ENCODE results near the gene NRG3.

Gene NRG3

DNA sequence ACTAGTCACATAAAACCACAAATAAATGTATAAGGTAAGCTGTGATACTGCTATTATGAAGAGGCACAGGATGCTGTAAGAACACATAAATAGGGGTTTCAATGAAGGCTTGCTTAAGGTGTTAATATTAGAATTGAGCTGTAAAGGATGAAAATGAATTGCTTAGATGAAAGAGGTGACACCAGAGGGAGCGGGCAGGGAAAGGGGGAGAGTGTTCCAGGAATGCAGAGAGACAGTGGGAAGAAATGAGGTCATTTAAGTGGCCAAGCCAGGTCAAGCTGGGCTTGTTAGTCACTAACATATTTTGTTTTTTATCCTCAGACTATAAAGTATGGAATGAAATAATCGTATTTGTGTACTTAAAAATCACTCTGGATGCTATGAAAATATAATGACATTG is 193.5 kb downstream of the NRG3 start:
- no peak for TF ChIP-seq CTCF (IDR thresholded peaks at IDR 0.05; ENCODE audit: control extremely low read depth, extremely low read depth, low read depth, missing control alignments)
- ChIA-PET POLR2A (no interaction called here), CTCF (interaction anchor here (1.0 to 1.6 kb wide), 3 partner anchors 10 to 284 kb away, joined by 3 to 4 read pairs (median 4); no protein-coding TSS in a partner anchor)
- DNase-seq (ENCODE audit: extremely low spot score): no peak

DNA sequence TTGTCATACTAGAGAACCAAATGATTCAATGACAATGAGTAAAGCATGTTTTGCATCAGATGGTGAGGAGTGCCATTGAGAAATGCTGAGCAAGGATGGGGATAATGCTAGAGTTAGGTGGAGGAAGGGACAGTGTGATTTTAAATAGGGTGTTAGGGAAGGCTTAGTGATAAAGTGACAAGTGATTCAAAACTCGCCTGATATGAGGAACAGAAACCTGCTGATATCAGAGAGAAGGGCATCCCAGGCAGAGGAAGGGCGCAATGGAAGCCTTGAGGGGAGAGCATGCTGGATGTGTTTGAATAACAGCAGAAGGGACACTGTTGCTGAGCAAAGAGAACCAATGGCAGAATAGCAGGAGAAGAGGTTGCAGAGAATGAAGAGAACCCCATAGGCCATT is 196.2 kb downstream of the NRG3 start:
- ChIA-PET POLR2A (no interaction called here), CTCF (no interaction called here)
- no peak for TF ChIP-seq CTCF (IDR thresholded peaks at IDR 0.05; ENCODE audit: control extremely low read depth, extremely low read depth, low read depth, missing control alignments)
- no peak for DNase-seq (ENCODE audit: extremely low spot score)

DNA sequence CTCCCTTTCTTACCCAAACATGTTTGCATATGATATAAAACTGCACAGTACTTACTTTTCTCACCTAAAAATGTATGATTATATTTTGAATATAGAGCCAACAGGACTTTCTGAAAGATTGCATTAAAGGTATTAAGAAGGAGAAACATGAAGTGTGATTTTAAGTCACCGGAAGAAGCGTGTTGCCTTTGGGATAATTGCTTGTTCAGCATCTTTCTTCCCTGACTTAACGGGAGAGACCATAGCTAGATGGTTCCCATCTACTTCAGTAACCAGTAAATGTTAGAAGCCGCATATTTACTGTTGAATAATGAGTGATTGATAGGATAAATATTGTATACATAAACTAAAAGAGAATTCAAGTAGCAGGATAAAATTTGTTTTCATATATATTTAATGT is 197.1 kb downstream of the NRG3 start:
- CTCF ChIA-PET: no interaction called here
- no peak for TF ChIP-seq CTCF (IDR thresholded peaks at IDR 0.05; ENCODE audit: control extremely low read depth, extremely low read depth, low read depth, missing control alignments)
- POLR2A ChIA-PET: no interaction called here
- no peak for DNase-seq (ENCODE audit: extremely low spot score)

DNA sequence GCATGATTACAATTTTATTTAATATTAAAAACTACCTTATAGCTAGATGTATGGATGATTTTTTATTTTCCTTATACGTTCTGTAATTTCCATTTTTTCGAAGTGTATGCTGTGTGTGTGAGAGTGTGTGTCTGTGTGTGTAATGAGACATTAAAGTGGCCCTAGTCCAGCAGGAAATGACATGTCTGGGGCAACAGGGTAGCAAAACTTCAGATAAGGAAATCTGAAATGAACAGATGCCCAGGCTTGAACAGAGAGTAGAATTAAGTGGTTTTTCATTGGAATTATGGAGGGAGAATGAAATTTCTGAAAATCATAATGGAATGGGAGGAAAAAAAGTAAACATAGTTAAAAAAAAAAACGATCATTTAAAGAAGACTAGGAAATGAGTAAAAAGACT is 200.6 kb downstream of the NRG3 start:
- no peak for DNase-seq (ENCODE audit: extremely low spot score)
- POLR2A ChIA-PET: no interaction called here
- CTCF ChIA-PET: interaction anchor here (1.2 kb wide), 1 partner anchor 12 kb away, joined by 3 read pairs; no protein-coding TSS in a partner anchor
- no peak for TF ChIP-seq CTCF (IDR thresholded peaks at IDR 0.05; ENCODE audit: control extremely low read depth, extremely low read depth, low read depth, missing control alignments)

DNA sequence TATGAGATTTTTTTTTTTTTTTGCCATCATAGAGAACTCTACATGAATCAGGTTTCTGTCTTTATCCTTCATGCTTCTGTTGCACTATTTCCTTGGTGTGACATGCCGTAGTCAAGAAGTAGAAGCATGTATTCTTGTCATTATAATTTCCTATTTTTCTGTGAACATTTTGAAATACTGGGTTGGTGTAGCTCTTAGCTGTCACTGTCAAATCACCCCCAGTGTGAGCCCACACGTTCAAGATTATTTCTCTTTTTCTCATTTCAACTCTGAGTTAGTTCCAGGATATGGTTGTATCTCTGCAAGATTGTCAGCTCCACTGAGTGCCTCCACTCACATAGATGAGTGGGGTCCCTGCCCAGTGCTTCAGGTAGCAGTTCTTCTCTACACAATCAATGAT is 209.5 kb downstream of the NRG3 start:
- CTCF ChIA-PET: no interaction called here
- no peak for DNase-seq (ENCODE audit: extremely low spot score)
- POLR2A ChIA-PET: no interaction called here
- no peak for TF ChIP-seq CTCF (IDR thresholded peaks at IDR 0.05; ENCODE audit: control extremely low read depth, extremely low read depth, low read depth, missing control alignments)

GRCh38 chr10:82084904-82085303 is 209.9 kb downstream of the NRG3 start:
- TF ChIP-seq CTCF (IDR thresholded peaks at IDR 0.05; ENCODE audit: control extremely low read depth, extremely low read depth, low read depth, missing control alignments): no peak
- ChIA-PET POLR2A (no interaction called here), CTCF (no interaction called here)
- DNase-seq (ENCODE audit: extremely low spot score): no peak

DNA sequence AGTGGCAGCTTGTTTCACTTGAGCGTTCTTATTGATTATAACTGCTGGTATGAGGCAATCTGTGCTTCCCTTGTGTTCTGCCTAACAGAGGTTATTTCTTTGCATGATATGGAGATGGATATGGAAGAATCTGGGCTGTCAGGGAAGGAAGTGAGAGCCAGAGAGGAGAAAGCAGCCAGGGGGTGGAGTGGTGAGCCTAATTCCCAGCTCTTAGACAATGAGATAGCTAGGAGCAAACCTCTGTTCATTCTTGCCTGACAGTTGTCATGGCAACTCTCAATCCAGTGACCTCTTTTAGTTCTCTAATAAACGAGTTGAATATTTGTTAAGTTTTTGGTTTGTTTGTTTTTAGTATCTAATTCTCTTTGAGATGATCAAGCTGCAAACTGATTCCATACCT is 214.3 kb downstream of the NRG3 start:
- POLR2A ChIA-PET: no interaction called here
- TF ChIP-seq CTCF (IDR thresholded peaks at IDR 0.05; ENCODE audit: control extremely low read depth, extremely low read depth, low read depth, missing control alignments): no peak
- CTCF ChIA-PET: interaction anchor here (0.9 kb wide), 1 partner anchor 9 kb away, joined by 3 read pairs; no protein-coding TSS in a partner anchor
- no peak for DNase-seq (ENCODE audit: extremely low spot score)

Data from GM10248 (cell line).